HG03045 (cell line): ENCODE data around the gene CLCNKA.
"Not testable (repeated sequence)": the region's sequence is repeated elsewhere in the genome, so short reads cannot be mapped to it uniquely, and the experiment has no call there.

Experiments
- ATAC-seq: cut with Tn5 transposase; IDR thresholded peaks from one replicate; pipeline ENCODE4 v1.9.1; 2021; ENCODE audit warnings: mild to moderate bottlenecking, moderate library complexity; ENCODE audit not compliant: unreplicated experiment

CLCNKA gene

DNA sequence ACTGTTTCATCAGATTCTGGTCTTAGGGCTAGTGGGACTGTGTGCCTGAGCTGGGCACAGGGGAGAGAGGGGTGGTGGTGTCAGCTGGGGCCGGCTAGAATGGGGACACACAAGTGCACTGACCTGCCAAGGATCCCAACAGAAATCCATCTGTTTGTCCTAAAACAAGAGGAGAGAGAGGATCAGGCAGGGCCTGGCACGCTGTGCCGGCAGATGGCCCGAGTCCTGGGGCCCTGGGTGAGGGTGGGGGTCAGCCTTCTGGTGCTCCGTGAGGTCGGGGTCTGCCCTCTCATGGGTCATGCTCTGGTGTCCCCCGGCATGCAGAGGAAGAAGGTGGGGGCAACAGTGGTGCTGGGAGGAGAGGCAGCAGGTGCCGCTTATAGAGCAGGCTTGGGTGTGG, 18.0 kb downstream of the CLCNKA start:
- ATAC-seq: not testable (repeated sequence)

DNA sequence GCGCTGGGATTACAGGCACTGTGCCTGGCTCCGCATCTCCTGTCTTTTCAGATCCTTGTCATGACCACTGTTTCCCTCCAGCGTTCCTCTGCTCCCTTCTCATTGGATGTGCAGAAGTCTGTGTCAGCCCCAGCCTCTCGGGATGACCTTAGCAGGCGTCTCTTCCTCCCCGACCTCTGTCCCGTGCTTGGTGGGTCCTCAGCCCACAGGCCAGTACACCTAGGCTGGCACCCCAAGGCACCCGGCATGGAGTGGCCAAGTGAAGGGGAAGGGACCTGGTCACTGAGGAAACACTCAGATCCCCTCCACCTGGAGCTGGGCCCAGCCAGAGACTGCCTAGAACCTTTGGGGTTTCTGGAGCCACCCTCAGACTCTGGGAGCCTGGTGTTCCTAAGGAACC, 19.4 kb downstream of the CLCNKA start:
- ATAC-seq: no peak

DNA sequence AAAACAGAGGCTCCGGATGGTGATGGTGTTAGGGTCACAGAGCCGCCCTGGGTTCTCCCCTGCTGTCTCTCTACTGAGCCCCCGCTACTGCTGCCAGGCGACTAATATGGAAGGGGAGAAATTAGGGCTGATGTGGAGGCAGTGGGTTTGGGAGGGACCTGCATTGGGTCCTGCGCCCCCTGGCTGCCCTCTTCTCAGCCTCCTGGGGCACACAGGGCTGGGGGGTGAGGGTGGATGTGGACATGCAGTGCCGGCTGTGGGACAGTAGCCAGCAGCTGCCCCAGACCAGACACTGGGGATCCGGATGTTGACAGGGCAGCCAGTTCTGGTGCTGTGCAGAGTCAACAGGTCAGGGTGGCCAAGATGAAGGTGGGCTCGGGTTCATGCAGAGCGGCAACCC, 20.3 kb downstream of the CLCNKA start:
- ATAC-seq: no peak

DNA sequence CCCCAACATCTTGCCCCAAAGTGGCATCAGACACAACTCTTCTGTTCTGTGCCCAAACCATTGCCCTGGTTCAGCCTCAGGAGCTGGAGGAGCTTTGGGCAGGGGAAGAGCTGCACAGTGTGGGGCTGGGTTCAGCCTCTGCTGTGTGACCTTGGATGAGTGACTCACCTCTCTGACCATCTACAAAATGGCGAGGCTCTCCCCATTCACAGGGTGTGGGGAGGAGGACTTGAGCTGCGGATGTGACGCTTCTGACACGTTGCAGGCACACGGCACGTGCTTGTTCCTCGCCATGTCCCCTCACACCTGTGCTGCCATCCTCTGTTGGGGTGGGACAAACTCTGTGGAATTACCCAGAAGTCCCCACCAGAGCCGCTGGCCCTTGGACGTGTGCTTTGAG, 20.8 kb downstream of the CLCNKA start:
- ATAC-seq: not testable (repeated sequence)

DNA sequence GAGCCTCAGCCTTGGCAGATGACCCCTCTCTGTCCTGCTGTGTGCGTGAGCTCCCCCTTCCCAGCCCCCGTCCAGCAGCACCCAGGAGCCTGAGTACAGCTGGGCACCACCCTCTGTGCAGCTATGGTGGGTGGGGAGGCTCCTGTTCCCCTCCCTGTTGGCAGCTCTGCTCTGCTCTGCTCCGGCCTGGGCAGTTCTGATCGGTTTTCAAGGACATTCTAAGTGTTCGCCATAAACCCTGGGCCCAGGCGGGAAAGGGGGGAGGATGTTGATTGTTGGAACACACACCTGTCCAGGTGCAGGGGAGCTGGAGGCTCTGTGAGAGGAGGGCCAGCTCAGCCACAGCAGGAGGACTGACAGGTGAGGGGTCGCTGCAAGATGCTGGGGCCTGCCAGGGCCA, 21.7 kb downstream of the CLCNKA start, which contains the start of gene CLCNKB:
Gene CLCNKB (plus strand): TSS at position 262 of the 400 bp plus-strand sequence. CDS start 711 bp downstream, outside the sequence.
- no peak for ATAC-seq

DNA sequence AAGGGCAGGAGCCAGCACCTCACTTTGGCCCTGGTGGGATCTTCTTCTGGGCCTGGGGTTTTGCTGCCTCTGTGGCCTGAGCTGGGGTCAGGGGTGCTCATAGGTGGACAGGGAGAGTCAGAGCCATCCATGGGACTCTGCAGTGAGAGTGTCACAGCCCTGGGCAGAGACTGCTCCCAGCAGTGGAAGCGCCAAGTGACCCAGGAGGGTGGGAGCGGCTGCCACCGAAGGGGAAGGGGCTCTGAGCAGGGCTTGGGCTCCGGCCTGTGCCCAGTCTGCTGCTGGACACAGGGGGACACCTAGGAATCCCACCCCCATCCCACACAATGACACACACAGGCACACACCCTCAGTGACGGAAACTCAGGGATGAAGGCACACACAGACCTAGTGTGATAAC, 22.1 kb downstream of the CLCNKA start:
- ATAC-seq: no peak

DNA sequence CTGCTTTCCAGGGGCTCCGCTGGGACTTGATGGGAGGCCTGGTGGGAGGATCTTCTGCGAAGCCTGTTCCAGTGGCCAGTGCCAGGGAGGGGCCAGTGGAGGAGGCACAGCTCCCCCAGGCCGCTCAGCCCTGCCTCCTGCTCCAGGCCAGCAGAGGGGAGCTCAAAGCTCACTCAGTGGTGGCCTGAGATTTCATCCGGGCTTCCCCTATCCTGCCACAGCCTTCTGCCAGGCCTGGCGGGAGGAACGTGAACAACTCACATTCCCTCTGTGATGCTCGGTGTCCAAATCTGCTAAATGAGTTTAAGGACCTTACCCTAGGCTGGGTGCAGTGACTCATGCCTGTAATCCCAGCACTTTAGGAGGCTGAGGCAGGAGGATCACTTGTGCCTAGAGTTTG, 25.0 kb downstream of the CLCNKA start:
- no peak for ATAC-seq

DNA sequence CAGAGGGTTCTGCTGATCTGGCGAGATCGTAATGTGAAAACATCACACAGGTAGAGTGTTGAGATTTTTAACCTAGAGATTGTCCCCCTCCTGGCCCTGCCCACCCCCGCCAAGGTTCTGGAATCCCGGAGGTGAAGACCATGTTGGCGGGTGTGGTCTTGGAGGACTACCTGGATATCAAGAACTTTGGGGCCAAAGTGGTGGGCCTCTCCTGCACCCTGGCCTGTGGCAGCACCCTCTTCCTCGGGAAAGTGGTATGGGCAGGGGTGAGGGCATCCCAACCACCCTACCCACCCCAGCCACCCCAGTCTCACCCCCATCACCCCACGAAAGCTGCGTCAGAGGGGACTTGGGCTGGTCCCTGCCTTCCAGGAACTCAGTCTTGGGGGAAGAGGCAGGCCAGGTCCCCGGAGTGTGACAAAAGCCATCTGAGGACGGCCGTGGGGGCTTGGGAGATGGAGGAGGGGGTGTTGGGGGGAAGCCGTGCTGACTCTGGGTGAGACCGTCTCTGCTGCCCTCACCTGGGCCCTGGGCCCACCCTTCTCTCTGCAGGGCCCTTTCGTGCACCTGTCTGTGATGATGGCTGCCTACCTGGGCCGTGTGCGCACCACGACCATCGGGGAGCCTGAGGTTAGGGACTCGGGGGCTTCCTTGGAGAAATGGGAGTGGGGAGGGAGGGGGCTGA, 26.1 kb downstream of the CLCNKA start:
- no peak for ATAC-seq

DNA sequence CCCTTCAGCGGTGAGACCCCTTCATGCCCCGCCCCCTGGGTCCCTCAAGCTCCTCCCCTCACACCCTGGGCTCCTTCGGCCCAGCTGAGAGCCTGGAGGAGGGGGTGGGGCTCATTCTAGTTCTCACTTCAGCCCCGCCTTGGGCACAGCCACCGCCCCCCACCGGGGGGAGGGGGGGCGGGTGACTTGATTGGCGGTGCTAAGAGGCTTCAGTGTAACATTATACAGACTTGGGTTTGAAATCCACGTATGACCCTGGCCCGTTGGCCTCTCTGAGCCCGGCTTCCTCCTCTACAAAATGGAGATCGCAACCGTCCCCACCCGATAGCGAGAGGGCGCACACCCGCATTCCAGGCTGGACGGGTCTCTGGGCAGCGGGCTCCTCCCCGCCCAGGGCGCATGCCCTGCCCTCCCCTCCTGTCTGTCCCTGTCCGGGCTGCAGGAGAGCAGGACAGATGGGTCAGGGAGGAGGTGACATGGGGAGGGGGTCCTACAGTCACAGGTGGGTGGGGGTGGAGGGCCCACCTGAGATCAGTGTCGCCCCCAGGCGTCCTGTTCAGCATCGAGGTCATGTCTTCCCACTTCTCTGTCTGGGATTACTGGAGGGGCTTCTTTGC, 26.8 kb downstream of the CLCNKA start:
- no peak for ATAC-seq

DNA sequence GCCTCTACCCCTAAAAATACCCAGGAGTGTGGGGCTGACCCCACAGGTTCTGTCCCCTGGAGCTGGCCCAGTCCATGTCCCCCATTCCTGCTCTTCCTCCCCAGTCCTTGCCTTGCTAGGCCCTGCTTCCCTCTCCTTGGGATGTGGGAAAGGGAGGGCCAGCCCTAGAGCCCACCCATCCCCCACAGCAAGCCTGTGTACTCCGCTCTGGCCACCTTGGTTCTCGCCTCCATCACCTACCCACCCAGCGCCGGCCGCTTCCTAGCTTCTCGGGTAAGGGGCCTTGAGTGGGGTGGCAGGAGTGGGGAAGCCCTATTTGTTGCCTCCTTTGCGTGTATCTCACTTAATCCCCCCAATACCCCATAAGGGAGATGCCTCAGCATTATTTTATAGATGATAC, 28.5 kb downstream of the CLCNKA start:
- ATAC-seq: no peak

DNA sequence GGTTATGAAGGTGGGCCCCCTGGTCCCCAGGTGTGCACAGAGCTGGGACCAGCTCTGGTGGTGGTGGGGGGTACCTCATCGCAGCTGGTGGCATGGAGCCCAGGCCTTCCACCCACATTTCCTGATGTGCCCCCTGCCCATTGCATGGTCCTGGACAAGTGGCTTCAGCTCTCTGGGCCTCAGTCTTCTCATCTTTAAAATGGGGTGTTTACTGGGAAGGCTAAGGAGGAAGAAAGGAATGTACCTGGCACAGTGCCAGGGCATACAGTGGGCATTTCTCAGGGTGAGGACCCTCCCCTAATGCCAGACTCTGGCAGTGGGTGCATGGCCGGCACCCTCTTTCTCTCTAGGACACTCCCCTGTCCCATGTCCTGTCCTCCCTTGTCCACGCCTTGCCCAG, 29.2 kb downstream of the CLCNKA start:
- ATAC-seq: no peak

DNA sequence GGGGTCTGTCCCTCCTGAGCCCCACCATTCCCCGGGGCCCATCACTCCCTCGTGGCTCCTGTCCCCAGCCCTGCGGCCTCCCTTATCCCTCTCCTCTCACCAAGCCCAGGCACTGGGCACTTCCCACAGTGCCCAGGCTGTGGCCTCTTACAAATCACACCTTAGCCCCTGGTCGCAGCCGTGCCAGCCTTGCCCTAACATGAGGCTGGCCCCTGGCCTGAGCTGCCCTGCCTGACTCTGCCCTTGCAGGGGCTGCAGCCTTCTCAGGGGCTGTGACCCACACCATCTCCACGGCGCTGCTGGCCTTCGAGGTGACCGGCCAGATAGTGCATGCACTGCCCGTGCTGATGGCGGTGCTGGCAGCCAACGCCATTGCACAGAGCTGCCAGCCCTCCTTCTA, 30.1 kb downstream of the CLCNKA start:
- ATAC-seq: not testable (repeated sequence)

DNA sequence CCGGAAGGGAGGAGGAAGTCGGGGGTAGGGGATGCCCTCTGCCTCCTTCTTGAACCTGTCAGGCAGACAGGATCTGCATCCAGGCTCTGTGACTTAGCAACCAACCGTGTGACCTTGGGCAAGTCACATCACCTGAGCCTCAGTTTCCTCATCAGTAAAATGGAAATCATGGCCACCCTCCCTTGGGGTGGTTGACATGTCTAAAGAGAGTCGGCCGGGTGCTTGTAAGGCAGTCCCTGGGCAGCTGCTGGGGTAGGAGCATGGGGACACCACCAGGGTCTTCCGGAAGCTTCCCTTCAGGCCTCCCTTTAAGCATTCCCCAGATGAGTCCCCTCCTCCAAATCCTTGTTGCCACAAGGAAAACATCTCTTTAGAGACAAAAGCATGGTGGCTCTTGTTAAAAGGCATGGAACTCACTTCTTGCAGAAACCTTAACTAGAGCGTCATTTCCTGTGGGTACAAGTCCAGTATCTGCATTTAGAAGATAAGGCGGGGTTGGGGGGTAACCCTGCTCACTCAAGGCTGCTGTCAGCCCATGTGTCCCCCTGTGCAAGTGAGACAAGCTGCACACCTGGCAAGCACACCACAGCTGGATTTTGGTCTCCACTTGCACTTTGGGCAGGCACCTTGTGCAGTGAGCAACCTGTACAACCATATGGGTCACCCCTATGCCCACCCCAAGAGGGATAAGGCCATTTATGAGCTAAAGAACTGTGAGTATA, 32.1 kb downstream of the CLCNKA start:
- no peak for ATAC-seq

DNA sequence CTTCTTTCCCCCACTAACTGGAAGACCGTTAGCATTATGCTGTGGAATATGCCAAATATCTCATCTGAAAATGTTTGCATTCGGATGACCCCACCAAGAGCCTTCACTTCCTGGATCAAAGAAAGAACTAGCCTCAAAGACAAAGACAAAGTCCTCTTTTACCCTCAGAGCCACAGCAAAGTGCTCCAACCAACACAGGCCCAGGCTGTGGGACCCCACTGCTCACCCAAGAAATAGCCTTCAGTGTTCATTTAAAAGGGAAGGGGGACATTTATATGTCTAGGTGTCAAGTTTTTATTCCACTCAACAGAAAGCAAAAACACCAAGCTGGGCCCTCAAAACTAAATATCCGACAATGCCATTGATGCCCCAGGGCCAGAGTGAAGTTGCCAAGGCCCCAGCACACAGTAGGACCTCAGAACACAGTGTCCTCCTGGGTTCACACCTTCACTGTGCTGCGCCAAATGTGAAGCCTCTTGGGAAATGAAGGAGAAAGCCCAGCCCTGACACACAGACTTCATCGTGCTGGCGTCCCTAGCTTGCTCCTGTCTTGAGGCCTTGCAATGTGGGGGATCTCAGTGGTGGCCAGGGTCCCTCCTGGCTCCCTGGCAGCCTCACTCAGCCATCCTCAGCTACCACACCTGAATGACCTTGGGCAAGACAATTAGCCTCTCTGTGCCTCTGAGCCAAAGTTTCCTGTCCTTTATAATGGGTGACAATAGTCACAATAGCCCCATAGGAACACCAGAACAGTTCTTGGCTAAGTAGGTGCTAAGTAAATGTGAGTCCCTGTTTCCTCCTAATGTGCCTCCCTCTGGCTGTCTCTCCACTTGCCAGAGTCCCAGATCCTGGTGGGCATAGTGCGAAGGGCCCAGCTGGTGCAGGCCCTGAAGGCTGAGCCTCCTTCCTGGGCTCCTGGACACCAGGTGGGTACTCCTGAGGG, 33.0 kb downstream of the CLCNKA start:
- ATAC-seq: no peak

DNA sequence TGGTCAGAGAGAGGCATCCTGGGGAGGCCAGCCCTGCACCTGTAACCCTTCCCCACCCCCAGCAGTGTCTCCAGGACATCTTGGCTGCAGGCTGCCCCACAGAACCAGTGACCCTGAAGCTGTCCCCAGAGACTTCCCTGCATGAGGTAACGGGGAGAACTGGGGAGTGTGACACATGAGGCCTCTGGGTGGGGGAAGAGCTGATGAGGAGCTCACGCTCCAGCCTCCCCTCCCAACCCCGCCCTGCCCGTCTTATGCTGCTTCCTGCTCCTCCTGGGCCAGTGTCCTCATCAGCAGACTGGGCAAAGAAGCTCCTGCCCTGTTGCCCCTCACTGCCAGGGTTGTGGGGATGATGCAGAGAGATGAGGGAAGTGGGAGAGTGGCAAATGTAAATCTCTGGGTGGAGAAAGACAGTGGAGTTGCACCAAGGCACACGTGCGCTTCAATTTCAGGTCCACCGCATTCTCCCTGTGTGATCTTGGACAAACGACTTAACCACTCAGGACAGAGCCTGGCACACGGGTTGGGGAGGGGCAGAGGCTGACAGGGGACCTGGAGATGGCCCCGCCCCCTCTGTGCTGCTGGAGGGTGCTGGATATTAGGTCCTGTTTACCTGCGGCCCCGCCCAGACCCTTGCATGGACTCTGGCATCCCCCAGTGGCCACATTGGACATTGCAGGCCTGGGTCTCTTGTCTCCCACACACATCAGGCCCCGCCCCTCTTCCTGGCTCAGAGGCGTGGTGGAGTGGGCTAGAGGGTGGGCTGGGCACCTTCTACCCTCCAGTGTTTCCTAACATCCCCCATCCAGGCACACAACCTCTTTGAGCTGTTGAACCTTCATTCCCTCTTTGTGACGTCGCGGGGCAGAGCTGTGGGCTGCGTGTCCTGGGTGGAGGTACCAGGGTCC, 34.0 kb downstream of the CLCNKA start:
- no peak for ATAC-seq

DNA sequence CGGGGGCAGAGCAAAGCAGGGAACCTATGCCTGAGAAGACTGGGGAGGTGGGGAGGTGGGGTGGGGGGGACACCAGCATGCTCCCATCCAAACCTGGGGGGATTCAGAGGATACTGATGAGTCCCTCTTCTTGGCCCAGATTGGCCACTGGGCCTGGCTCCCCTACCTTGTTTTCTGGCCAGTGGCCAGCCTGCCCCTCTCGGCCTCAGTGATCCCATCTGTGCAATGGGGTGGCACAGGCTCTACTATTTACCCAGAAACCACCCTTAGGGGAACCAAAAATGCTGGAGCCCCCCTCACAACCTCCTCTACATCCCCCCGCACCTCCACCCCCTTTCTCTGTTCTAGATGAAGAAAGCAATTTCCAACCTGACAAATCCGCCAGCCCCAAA, 34.7 kb downstream of the CLCNKA start:
- not testable (repeated sequence) for ATAC-seq

DNA sequence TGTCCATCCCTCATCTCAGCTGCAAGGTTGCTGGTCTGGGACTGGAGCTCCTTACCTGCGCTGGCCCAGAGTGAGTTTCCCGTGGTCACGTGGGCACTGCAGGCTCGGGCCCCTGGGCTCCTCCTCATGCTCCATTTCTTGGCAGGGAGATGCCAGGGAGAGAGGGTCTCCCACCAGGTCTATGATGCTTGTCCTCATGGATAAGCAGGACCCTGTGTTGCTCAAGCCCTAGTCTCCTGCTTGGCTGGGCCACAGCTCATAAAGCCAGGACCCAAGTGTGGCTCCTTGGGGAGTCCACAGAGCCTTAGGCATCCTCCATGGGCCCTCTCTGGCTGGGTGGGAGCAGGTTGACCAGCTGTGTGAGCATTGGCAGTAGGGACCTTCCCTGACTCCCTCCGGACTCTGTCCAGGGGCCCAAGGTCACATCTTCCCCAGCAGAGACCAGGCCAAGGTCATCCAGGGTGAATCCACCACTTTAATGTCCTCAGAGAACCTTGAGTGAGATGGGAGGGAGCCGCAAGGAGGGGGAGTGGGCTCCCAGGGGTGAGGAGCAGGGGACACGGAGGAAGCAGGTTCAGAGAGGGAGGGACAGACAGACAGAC, 35.6 kb downstream of the CLCNKA start:
- ATAC-seq: not testable (repeated sequence)

DNA sequence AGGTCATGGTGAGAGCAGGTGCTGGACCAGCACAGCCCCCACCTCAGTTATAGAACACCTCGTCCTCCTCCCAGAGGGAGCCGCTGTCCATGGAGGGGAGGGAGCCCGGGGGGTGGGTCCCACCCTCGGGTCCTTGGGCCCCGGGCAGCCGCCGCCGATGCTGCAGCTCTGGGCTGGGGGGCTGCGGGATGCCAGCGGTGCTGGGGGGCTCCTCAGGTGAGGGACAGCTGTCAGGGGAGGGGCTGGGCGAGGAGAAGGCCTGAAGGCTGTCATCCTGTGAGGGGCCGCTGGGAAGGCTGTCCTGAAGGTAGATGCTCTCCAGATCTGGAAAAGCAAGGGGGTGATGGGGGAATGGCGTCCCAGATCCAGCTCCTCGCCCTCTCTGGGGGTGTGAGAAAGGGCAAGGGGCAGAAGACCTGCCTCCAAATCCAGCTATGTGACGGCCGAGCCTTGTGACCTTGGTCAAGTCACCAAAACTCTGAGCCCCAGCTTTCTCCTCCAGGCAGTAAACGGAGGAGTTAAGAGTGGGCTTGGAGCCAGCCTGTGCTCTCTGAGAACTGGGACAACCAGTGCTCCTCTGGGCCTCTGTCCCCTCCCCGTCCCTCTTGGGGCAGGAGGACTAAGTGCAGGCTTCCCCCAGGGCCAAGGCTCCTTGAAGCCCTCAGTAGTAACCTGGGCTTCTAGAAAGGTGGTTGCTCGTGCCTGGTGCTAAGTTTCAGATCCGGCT, 36.7 kb downstream of the CLCNKA start:
- not testable (repeated sequence) for ATAC-seq

DNA sequence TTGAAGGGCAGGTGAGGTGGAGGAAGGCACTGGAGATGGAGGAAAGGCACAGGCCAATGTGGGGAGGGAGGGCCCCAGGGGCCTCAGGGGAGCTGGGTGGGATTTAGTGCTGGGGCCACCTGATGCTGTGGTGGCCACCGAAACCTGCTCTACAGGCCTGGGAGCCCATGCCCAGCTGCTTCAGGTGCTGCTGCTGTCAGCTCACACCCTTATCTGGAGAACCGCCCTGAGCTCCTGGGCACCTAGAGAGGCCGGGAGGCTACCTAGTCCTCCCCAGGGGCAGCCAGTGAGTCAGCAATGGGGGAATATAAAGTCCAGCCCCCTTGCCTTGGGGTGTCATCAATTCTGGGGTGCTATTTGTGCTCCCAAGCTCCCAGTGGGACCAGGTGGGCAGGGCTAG, 39.4 kb downstream of the CLCNKA start:
- ATAC-seq: no peak
